Common myeloid progenitor, CD34-positive (primary cell): ENCODE data around the gene EPS8L3.

Source experiments
- CTCF ChIA-PET: fragments of 350-600 bp; sonication (Branson Sonifier 250); formaldehyde crosslinking; loops from one replicate; lab custom pipeline; 2021; ENCODE audit warnings: antibody characterized with exemption; lab: Charles Lee
- POLR2A ChIA-PET: fragments of 350-600 bp; sonication (Branson Sonifier 250); formaldehyde crosslinking; loops from one replicate; lab custom pipeline; 2021; ENCODE audit warnings: antibody characterized with exemption; lab: Charles Lee
- DNase-seq, 3 donors: peaks; one replicate each; pipeline versions ENCODE4 v3.0.0 to v3.0.0-alpha.2; 2013
- H3K27ac ChIP-seq, 2 experiments: 1 replicate in 1 of 2; 2 replicates in 1 of 2; pipeline ENCODE4 v1.7.0; 2013; ENCODE audit warnings: inconsistent platforms in 2 of 2, low read length in 2 of 2, mild to moderate bottlenecking in 2 of 2, low read depth in 1 of 2, moderate library complexity in 1 of 2; ENCODE audit not compliant: severe bottlenecking in 2 of 2, insufficient read depth in 1 of 2, poor library complexity in 1 of 2
- H3K27me3 ChIP-seq, 5 experiments: replicated peaks in 2 of 5; 1 replicate in 3 of 5; 2 replicates in 2 of 5; pipeline versions ENCODE4 v1.6.1 to v1.7.0; 2013; ENCODE audit warnings: low read length in 4 of 5, mild to moderate bottlenecking in 2 of 5, moderate library complexity in 2 of 5, inconsistent platforms in 1 of 5; ENCODE audit not compliant: insufficient read depth in 5 of 5, control insufficient read depth in 4 of 5
- H3K36me3 ChIP-seq, 4 experiments: 1 replicate in 2 of 4; 2 replicates in 2 of 4; pipeline versions ENCODE4 v1.6.1 to v1.7.0; 2013; ENCODE audit warnings: low read length in 3 of 4, control low read depth in 1 of 4, mild to moderate bottlenecking in 1 of 4; ENCODE audit not compliant: control insufficient read depth in 4 of 4, insufficient read depth in 4 of 4
- H3K4me1 ChIP-seq, 4 experiments: 1 replicate in 3 of 4; 2 replicates in 1 of 4; pipeline versions ENCODE4 v1.6.1 to v1.7.1; 2013; ENCODE audit warnings: low read length in 3 of 4, mild to moderate bottlenecking in 3 of 4, control low read depth in 1 of 4, inconsistent platforms in 1 of 4, moderate library complexity in 1 of 4; ENCODE audit not compliant: control insufficient read depth in 4 of 4, insufficient read depth in 4 of 4; ENCODE audit errors: control extremely low read depth in 1 of 4
- H3K4me3 ChIP-seq, 7 experiments: 1 replicate in 4 of 7; 2 replicates in 3 of 7; pipeline versions ENCODE4 v1.5.1 to v1.7.0; 2013; ENCODE audit warnings: mild to moderate bottlenecking in 7 of 7, low read length in 6 of 7, moderate library complexity in 6 of 7, inconsistent platforms in 2 of 7, low read depth in 2 of 7, control low read depth in 1 of 7; ENCODE audit not compliant: insufficient read depth in 4 of 7, control insufficient read depth in 1 of 7; ENCODE audit errors: extremely low read depth in 1 of 7
- H3K9me3 ChIP-seq, 5 experiments: 1 replicate in 4 of 5; 2 replicates in 1 of 5; pipeline versions ENCODE4 v1.6.1 to v1.7.1; 2013; ENCODE audit warnings: low read length in 4 of 5, mild to moderate bottlenecking in 2 of 5, inconsistent platforms in 1 of 5, low read depth in 1 of 5, moderate library complexity in 1 of 5; ENCODE audit not compliant: control insufficient read depth in 4 of 5, insufficient read depth in 2 of 5; ENCODE audit errors: control extremely low read depth in 1 of 5
- WGBS: methylation state at CpG from one replicate; pipeline ENCODE4 v1.1.5; 2013; ENCODE audit not compliant: insufficient coverage; 5-methylcytosine and 5-hydroxymethylcytosine counted together

Gene EPS8L3

DNA sequence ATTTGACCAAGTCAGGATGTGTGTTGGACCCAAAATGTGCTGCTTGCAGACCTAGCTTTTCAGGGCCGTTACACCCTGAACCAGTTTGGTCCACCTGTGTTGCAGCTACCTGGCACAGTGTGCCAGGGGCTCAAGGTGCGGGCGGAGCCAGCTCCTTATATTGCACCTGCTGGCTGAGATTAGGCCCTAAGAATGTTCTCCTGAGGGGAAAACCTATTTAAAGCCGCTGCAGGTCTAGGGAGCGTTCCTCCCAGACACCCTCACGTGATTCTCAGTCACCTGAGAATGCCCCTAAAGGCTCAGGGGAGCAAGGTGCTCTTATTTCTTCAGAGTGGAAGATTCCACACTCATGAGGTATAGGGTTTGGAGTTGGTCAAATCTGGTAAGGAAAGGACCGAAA, 34.9 kb downstream of the EPS8L3 start:
- 100% methylated on average over 3 of the region's 7 CpGs for WGBS
- peaks cover 0 to 2% (median 0%) of the 10 kb centered on the region in 5 experiments for H3K27me3 ChIP-seq
- DNase-seq, result no peak
- no peaks in the 10 kb centered on the region for H3K36me3 ChIP-seq
- peaks cover 0 to 15% (median 2%) of the 10 kb centered on the region in 5 experiments for H3K9me3 ChIP-seq
- H3K4me3 ChIP-seq, result no peak overlapping the region
- H3K4me1 ChIP-seq, result no peaks in the 10 kb centered on the region
- ChIA-PET POLR2A (no interaction called here), CTCF (interaction anchor here (1.4 to 1.6 kb wide), 2 partner anchors 10 to 21 kb away, joined by 3 read pairs; no protein-coding TSS in a partner anchor)
- no peak overlapping the region for H3K27ac ChIP-seq

GRCh38 chr1:109726728-109727373, 36.9 kb downstream of the EPS8L3 start:
- Histone ChIP-seq H3K27ac (no peak overlapping the region), H3K27me3 (peaks cover 0 to 2% (median 0%) of the 10 kb centered on the region in 5 experiments), H3K4me3 (no peak overlapping the region), H3K9me3 (peaks cover 0 to 15% (median 2%) of the 10 kb centered on the region in 5 experiments), H3K4me1 (no peaks in the 10 kb centered on the region), H3K36me3 (no peaks in the 10 kb centered on the region)
- POLR2A ChIA-PET, result interaction anchor here (0.7 kb wide), 1 partner anchor 24 kb away, joined by 3 read pairs; no protein-coding TSS in a partner anchor
- CTCF ChIA-PET, result no interaction called here
- WGBS, result 94% methylated on average over 10 of the region's 12 CpGs
- no peak for DNase-seq

DNA sequence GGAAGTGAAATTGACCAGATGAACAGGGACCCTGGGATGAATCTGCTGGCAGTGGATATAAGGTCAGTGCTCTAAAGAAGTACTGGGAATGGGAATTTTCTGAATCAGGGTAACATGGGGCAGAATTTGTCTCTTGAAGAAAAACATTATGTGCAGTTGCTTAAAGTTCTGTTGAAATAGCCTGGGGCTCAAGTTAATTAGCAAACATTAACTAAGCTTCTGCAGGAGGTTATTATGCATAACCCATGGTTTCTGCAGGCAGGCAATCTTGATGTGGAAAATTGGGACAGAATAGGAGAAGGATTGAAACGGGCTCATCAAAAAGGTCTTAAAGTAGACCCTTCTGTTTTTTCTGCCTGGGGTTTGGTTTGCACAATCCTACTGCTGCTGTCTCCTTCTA, 37.7 kb downstream of the EPS8L3 start:
- no peak overlapping the region for H3K27ac ChIP-seq
- H3K4me3 ChIP-seq, result peak overlapping the region in 1 of 7 experiments; percentile 14
- WGBS, result 89% methylated on average over 1 of the region's 1 CpG
- ChIA-PET CTCF (no interaction called here), POLR2A (no interaction called here)
- H3K9me3 ChIP-seq, result peaks cover 0 to 15% (median 2%) of the 10 kb centered on the region in 5 experiments
- H3K36me3 ChIP-seq, result no peaks in the 10 kb centered on the region
- H3K4me1 ChIP-seq, result no peaks in the 10 kb centered on the region
- DNase-seq, result no peak
- H3K27me3 ChIP-seq, result peaks cover 0 to 2% (median 0%) of the 10 kb centered on the region in 5 experiments

- Histone ChIP-seq H3K36me3 (no peaks in the 10 kb centered on the region), H3K27me3 (no peaks in the 10 kb centered on the region), H3K4me1 (no peaks in the 10 kb centered on the region), H3K27ac (no peak overlapping the region), H3K4me3 (peak overlapping the region in 1 of 7 experiments; percentile 14), H3K9me3 (peaks cover 0 to 15% (median 2%) of the 10 kb centered on the region in 5 experiments)
- 100% methylated on average over 3 of the region's 4 CpGs for WGBS
- POLR2A ChIA-PET, result no interaction called here
- CTCF ChIA-PET, result no interaction called here
- DNase-seq, result no peak
These were observed 38.2 kb downstream of the EPS8L3 start for GRCh38 chr1:109725510-109725909.

DNA sequence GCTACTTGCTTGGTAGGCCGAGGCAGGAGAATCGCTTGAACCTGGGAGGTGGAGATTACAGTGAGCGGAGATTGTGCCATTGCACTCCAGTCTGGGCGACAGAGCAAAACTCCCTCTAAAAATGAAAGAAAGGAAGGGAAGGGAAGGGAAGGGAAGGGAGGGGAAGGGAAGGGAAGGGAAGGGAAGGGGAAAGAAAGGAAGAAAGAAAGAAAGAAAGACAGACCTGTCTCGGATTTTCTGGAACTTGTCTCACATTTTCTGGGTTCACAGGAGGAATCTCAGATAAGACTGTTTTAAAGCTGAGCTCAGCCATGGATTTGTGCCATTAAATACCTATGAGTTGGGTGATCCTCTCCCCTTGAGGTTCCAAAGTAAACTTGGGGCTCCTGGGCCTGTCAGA, 38.8 kb downstream of the EPS8L3 start:
- CTCF ChIA-PET, result no interaction called here
- POLR2A ChIA-PET, result no interaction called here
- Histone ChIP-seq H3K27me3 (no peaks in the 10 kb centered on the region), H3K4me3 (no peak overlapping the region), H3K36me3 (no peaks in the 10 kb centered on the region), H3K27ac (no peak overlapping the region), H3K4me1 (no peaks in the 10 kb centered on the region), H3K9me3 (peaks cover 0 to 15% (median 2%) of the 10 kb centered on the region in 5 experiments)
- WGBS, result 89% methylated on average over 1 of the region's 5 CpGs
- no peak for DNase-seq

DNA sequence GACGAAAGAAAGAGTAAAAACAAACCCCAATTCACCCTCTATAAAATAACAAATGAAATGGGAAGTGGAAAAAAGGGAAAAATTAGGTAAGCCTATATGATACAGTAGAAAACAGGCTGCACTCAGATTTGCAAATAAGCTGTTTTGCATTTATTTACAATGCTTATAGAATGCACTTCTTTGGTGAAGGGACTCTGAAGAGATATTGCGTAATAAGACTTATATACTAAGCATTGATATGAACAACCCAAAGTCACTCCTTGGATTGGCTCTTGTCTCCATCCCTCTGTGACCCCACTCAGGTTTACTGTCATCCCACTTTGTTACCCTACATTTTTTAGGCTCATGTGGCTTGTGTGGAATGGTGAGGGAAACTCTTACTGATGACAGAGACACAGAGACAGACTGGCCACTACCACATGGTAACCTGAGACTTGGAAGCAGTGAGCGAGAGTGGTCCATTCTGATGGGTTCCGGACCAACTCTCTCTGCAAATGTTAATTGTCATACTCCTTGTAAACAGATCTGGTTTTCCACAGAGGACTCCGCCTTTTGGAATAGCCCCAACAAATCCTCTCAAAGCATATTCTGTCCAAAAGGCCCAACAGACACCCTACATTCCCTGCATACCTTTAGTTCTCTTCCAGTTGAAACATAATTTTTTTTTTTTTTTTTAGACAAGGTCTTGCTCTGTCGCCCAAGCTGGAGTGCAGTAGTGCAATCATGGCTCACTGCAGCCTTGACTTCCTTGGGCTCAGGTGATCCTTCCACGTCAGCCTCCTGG, 40.6 kb downstream of the EPS8L3 start:
- ChIA-PET POLR2A (no interaction called here), CTCF (no interaction called here)
- Histone ChIP-seq H3K9me3 (peaks cover 0 to 15% (median 2%) of the 10 kb centered on the region in 5 experiments), H3K36me3 (no peaks in the 10 kb centered on the region), H3K4me1 (peaks cover 0 to 2% (median 0%) of the 10 kb centered on the region in 4 experiments), H3K27ac (no peak overlapping the region), H3K27me3 (no peaks in the 10 kb centered on the region), H3K4me3 (no peak overlapping the region)
- WGBS, result 88% methylated on average over 5 of the region's 7 CpGs
- no peak for DNase-seq

- Histone ChIP-seq H3K27me3 (no peaks in the 10 kb centered on the region), H3K27ac (no peak overlapping the region), H3K4me1 (peaks cover 0 to 2% (median 0%) of the 10 kb centered on the region in 4 experiments), H3K9me3 (peaks cover 0 to 15% (median 2%) of the 10 kb centered on the region in 5 experiments), H3K36me3 (no peaks in the 10 kb centered on the region), H3K4me3 (no peak overlapping the region)
- CTCF ChIA-PET, result no interaction called here
- POLR2A ChIA-PET, result no interaction called here
- DNase-seq, result no peak
- no CpG with 5 or more reads among the region's 1 CpG for WGBS
These were observed 41.8 kb downstream of the EPS8L3 start for GRCh38 chr1:109721971-109722370.
